Fibroblast of upper back skin (primary cell): ENCODE measurements around the gene CDC14A.
A peak's percentile ranks its signal among the peaks of the same experiment; 100 is the strongest.

Experiments
- DNase-seq: peaks from one replicate; pipeline ENCODE4 v3.0.0-alpha.2; 2013

The CDC14A gene

DNA sequence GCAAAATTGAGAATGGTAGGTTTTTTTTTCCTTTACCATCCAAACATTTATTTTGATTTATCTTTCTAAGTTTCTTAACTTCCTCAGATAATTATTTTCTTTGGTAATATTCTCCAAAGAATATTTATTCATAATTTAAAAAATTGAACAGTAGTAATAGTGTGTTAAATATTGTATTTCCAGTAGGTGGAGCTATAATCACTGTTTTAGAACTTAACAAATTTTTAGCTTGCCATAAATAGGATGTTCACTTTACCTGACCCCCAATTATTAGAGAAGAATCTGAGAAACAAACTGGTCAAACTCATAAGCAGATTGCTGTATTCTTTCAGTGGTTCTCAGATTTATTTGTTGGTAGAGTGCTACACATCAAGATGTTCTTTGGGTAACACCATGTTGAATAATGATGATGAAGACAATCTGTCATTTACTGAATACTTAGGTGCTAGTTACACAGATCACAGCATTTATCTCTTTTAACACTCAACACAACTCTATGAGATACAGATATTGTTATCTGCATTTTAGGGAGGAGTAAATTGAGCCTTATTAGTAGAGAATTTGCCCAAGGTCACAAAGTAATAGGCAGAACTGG lies 103.3 kb downstream of the CDC14A start:
- peak; percentile 14 for DNase-seq

DNA sequence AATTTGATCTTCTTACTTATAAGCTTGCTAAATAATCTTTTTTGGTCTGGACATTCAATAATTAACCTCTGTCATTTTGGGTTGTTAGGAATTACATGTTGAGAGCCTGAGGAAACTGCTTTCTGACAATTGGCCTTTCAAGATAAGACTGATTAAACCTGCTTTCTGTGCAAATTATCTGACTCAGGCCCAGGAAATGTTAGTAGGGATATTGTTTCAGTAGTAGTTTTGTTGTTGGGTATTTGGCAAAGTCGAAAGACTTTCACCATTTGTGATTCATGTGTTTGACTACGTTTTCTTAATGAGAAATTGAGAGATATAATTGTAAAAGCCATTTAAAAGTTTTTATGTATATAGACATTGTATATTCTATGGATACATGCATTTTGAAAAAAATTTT lies 104.6 kb downstream of the CDC14A start:
- no peak for DNase-seq

DNA sequence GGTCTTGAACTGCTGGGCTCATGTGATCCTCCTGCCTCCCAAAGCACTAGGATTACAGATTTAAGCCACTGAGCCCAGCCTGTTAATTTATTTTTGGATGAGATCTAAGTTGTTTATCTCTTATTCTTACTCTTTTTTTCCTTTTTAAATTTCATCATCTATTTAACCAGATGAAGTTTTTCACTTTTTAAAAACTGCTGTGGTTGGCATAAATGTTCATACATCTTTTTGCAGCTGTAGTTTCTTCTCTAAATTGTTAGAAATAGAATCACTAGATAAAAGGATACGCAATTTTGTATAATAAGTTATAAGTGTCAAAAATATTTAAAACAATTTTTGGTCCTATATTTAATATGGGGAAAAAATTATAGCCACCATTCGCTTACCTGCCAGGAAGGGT lies 105.4 kb downstream of the CDC14A start:
- DNase-seq, result no peak

DNA sequence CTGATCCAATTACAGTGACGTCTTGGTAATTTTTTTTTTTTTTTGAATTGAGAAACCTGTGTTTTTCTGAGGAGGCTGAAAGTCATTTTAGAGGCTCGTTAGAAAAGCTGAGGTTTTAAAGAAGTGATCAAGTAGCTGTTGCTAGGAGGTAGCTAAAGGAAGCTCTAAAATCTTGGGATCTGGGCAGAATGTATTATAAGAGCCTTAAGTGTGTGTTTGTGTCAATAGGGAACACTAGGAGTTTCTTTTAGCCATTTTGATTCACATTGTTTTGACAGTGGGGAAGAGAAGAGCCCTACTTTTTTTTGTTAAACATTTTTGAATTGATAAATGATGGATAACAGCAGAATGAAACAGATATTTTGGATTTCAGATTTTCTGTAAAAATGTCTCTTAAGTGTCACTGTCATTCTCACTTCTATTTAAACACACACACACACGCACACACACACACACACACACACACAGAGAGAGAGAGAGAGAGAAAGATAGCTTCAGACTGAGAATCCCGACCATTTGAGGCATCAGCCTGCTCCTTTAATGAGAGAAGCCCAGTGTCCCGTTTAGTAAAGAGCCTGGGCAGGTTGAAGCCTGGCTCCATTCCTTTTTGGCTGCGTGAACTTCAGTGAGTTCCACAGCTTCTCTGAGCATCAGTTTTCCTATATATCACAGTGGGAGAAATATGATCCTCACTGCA lies 106.5 kb downstream of the CDC14A start:
- no peak for DNase-seq

DNA sequence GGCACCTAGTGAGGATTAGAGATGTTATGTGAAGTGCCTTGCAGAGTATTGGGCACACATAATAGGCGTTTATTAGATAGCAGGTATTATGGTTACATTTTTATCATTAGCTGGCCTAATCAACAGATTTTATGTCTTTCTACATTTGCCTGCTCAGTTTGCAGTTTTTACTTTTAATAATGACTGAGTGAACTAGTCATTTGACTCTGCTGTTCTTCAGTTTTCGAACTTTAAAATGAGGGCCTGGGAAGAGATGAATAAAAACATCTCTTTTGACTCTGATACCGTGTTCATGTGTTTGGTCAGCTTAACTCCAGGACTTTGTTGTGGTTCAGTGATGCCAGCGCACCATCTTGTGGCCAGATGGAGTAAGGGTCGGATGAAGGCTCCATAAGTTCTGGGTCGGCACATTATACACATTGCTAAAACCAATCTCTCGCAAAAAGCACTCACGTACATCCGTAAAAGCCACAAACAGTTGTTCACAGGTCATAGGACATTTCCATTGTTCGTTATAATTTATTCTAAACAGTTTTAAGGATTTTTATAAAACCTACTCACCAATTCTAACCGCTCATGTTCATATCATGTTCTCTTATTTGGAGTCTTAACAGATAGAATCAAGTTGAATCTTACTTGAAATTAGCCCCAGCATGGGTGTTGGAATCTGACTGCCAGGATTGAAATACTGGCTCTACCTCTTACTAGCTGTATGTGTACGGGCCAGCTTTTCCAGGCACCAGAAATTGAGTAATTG lies 107.2 kb downstream of the CDC14A start:
- peak; percentile 78 for DNase-seq

DNA sequence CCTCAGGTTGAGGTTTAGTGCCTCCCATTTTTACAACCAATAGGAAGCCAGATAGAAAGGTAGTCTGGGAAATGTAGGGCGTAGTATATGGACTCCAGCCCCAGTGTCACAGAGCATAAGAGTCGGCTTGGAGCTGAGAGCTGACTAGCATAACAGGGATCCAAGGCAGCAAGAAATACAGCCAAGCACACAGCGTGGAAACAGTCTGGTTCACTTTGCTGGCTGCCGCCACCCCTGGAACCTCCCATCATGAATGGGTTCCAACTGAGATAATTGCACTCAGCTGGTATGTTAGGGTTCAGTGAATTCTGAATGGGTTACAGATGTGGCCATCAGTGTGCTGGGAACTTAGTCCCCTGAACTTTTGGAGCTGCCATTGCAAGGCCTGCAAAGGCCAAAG lies 108.9 kb downstream of the CDC14A start:
- DNase-seq, result peak; percentile 15

DNA sequence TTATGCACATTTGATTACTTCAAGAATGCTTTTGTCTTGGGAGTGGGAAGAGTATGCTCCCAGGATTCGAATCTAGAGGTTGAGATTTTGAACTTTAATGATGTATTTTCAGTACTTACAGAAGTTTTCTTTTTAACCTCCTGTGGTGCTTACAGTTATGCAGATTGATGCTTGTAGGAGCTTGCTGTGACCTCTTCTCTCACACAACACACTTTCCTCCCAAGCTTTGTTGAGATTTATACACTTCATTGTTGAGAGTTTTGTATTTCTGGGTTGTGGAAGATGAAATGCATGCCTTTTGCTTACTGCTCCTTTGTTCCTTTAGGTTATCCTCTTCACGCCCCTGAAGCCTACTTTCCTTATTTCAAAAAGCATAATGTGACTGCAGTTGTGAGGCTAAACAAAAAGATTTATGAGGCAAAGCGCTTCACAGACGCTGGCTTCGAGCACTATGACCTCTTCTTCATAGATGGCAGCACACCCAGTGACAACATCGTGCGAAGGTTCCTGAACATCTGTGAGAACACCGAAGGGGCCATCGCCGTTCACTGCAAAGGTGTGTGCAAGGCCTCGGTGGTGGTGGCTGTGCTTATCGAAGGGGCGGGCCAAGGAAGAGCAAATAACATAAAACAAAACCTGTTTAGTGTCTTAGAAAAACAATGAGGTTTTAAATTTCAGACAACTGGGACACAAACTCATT lies 110.2 kb downstream of the CDC14A start:
- no peak for DNase-seq

DNA sequence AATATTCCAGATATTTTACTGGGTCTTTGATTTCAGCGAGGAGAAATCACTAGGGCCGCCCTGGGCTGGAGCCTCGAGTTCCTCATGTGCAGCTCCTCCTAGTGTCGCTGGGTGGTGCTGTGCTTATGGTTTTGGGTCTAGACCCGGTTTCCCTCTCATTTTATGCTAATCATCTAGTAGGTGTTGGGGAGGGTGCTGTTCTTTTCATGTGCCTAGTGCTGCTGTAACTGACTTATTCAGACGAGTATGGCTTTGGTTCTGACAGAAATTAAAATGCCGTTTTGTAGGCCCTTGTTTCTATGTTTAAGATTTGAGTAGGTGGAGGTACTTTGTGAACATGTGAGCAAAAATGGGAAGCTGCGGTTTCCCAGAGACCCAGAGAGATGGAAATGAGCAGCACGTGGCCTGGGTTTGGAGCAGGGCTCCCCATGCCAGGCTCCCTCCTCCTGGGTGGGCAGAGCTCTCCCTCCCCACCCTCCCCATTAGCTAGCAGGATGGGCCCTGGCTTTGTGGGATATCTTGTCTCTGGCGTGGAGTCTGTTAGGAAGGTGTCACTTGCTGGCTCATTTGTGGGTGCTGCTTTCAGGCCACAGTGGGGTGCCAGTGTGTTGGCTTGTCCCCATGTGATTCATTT lies 111.6 kb downstream of the CDC14A start:
- peak; percentile 71 for DNase-seq

DNA sequence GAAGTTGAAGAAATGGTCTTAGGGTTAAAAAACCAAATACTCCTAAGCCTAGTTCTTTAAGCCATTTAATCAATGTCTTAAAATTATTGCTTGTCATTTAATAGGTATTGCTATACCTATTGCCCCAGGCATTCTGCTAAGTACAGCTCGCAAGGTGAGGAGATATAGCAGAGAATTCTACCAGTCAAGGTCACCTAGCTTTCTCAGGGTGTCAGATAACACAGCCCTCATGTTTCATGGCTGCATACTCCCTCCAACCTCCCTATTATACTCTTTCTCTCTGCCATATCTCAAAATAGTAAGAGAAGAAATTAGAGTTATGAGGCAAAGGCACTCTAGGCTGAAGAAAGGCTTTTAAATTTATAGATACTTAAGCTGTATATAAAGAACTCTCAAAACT lies 117.3 kb downstream of the CDC14A start:
- DNase-seq, result no peak

DNA sequence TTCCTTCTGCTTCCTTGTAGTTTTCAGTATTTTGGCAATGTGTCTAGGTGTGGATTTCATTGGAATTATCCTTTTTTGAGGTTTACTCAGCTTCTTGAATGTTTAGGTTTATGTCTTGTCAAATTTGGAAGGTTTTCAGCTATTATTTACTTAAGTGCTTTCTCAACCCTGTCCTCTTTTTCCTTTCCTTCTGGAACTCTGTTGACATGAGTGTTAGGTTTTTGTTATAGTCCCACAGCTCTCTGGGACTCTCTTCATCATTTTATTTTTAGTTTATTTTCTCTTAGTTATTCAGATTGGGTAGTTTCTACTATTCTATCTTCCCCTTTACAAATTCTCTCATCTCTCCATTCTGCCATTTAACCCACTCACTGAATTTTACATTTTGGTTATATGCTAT lies 122.5 kb downstream of the CDC14A start:
- DNase-seq, result no peak

DNA sequence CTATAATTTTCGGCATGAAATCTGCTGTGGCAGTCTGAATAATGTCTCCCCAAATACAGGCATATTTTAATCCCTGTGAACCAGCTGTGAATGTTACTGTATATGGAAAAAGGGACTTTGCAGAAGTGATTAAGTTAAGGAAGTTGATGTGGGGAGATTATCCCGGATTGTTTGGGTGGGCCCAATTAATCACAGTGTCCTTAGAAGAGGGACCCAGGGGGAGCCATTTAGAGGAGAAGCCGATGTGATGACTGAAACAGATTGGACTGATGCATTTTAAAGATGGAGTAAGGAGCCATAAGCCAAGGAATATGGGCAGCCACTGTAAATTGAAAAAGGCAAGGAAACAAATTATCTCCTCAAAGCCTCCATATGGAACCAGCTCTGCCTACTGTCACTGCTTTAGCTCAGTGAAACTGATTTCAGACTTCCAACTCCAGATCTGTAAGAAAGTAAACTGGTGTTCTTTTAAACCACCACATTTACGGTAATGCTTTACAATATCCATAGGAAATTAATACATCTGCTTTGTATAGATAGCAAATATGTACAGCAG lies 124.5 kb downstream of the CDC14A start:
- DNase-seq, result no peak

DNA sequence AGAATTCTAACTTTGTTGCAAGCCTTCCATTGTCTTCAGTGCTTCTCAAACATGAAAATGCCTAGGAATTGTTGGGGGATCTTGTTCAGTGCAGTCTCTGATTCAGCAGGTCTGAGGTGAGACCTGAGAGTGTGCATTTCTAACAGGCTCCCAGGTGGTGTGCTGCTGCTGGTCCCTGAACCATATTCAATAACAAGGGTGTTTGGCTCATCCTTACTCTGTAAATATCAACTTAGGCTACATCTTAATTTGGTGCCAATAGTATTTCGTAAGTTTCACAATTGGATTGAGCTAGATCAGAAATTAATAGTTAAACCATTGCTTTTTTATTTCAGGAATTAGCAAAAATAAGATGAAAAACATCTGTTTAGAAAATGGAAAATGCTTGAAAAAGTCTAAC lies 126.5 kb downstream of the CDC14A start:
- DNase-seq, result no peak

DNA sequence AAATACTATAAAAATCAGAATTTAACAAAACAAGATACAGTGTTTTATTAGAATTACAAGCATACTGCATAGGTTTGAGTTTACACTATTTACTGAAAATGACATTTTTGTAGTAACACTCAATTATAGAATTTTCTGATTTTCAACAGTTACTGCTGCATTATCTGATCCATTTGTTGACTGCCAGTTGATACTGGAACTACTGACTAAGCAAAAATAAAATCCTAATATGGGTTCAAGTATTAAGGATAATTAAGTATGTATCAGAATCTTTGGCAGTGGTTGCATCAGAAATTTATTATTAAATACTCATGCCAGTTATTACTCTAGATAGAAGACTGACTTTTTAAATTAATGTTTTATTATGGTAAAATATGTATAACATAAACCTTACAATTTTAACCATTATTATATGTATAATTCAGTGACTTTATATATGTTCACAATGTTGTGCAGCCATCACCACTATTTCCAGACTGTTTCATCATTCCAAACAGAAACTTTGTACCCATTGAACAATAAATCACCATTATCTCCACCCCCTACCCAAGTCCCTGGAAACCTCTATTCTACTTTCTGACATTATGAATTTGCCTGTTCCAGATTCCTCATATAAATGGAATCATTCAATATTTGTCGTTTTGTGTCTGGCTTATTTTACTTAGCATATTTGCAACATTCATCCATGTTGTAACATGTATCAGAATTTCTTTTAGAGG lies 127.5 kb downstream of the CDC14A start:
- DNase-seq, result no peak

DNA sequence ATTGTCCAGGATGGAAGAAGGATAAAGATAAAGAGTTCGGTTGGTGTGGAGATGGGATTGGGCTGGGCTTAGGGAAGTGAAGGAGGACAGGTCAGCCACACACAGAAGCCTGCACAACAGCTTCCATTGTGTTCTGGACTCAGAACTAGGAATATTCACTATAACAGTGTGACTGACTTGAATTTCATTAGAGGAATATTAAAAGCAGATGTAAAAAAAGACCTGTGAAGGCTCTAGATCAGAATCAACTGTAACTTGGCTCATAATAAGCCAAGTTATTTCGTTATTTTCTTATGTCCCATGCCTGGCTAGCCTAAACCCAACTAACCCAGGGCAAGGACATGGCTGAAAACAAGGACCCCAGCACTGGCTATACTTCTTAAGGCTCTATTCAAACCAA lies 129.0 kb downstream of the CDC14A start:
- no peak for DNase-seq

DNA sequence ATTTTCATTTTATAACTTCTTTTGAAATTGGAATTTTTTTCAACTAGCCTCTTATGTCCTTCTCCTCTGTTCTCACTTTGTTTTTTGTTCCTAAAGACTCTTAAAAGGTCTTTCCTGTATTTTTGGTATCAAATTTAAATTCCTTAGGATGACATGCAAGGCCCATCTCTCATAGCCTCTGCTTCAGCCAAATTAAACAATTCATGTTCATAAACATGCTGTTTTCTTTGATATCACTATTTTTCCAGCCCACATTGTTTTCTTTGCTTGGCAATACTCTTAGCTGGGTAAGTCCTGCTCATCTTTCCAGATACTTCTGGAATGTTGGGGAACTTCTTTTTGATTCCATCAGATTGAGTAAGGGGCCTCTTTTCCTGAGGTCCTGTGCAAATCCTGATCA lies 129.9 kb downstream of the CDC14A start:
- DNase-seq, result no peak

DNA sequence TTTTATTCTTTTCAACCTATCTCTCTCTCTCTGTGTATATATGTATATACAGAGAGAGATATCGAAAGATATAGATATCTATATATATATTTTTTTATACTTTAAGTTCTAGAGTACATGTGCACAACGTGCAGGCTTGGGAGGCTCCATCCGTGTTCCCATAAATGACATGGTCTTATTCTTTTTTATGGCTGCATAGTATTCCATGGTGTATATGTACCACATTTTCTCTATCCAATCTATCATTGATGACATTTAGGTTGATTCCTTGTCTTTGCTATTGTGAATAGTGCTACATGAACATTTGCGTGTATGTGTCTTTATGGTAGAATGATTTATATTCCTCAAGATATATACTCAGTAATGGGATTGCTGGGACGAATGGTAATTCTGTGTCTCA lies 130.4 kb downstream of the CDC14A start:
- no peak for DNase-seq

DNA sequence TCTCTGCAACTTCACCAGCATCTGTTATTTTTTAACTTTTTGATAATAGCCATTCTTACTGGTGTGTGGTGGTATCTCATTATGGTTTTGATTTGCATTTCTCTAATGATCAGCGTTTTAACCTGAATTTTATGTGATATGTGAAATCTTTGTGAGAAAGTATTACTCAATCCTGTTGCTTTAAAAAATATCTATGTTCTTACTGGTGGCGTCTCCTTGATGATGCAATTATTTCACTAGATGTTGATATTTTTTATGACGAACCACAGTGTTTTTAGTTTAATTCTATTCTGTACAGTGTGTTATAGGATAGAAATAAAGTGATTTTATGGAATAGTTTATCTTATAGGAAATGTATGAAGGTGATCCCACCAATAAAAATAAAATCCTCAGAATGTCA lies 130.9 kb downstream of the CDC14A start:
- no peak for DNase-seq

DNA sequence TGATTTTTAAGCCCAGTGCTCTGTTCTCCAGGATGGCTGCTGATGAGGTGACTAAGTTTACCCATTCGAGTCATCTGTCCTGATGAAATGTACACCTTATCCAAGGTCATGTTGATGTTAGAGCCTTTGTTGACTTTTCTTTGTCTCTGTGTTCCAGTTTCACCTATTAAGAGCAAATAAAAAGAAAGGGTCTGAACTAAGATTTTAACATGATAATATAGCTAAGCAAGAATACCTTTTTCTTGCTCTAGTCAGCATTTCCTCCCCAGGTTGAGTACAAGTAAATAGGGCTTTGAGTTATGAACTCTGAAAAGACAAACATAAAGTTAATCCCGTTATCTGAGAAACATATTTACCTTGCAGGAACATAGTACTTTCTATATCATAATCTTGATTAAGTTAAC lies 133.6 kb downstream of the CDC14A start:
- DNase-seq, result no peak

DNA sequence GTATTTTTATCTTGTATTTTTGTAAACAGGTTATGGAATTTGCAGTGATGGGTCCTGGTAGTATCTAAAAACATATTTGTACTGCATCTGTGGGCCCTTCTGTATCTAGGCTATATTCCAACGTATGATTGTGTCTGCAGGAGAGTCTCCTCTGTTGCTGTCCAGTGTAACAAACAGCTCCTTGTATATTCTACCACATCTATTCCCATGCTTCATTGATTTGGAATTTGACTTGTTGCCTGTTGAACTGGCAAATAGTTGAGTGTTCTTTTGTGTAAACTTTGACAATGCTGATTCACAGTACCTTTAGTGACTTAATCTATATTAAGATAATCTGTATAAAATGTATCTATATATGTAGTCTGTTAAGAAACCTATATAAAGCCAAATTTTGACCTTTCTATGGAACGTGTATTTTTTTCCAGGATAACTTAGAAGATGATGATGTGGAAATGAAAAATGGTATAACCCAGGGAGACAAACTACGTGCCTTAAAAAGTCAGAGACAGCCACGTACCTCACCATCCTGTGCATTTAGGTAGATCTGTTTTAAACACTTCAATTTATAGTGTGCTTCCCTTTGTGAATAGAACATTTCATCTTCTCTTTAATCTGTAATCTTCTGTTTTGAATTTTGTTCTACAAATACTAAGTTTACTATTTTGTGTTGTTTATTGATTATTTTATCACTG lies 142.2 kb downstream of the CDC14A start:
- DNase-seq, result no peak

DNA sequence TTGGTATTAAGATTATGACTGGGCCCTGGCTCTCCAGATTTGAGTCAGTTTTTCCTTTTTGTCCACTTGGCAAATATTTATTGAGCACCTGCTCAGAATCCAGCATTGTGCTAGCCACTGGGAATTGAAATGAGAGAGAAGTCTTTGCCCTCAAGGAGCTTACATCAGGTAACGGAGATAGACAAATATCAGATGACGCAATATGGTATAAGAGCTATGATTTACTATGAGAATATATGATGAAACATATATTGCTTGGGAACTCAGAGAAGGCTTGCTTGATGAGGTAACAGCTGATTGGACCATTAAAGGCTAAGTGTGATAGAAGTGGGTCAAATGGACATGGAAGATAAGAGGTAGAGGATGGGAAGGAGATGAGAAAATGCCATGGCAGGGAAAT lies 144.6 kb downstream of the CDC14A start:
- no peak for DNase-seq

DNA sequence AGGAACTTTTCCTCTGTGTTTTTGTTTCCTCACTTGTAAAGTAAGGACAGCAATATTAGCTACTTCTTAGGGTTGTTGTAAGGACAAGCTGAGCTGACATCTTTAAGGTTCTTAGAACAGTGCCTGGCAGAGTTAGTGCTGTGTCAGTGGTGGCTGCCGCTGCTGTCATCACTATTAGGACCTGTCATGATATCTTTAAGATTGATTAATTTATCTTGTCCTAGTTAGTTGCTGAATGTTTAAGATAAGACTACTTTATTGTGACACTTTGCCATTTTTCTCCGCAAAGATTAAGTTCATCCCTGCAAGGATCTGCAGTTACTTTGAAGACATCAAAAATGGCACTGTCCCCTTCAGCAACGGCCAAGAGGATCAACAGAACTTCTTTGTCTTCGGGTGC lies 145.5 kb downstream of the CDC14A start:
- DNase-seq, result no peak
